ENCODE data around the gene ZDHHC18.

Gene ZDHHC18

GRCh38 chr1:26882696-26883463 lies 56.4 kb downstream of the ZDHHC18 start:
- H3K27ac ChIP-seq, result no peak overlapping the region
- no peaks in the 10 kb centered on the region for H3K27me3 ChIP-seq (ENCODE audit: insufficient read depth, low read depth, severe bottlenecking)
- H3K9me3 ChIP-seq (ENCODE audit: severe bottlenecking), result no peaks in the 10 kb centered on the region
- H3K36me3 ChIP-seq, result peaks cover 74% of the 10 kb centered on the region
- no peak for DNase-seq
- TF ChIP-seq CTCF (IDR thresholded peaks at IDR 0.05; ENCODE audit: low read depth, low read length), result no peak
- H3K4me3 ChIP-seq (ENCODE audit: low read depth, low read length), result no peak overlapping the region

GRCh38 chr1:26887125-26887524 lies 60.6 kb downstream of the ZDHHC18 start:
- TF ChIP-seq CTCF (IDR thresholded peaks at IDR 0.05; ENCODE audit: low read depth, low read length), result peak; percentile 35
- no peak overlapping the region for H3K4me3 ChIP-seq (ENCODE audit: low read depth, low read length)
- H3K27ac ChIP-seq, result no peak overlapping the region
- peaks cover 77% of the 10 kb centered on the region for H3K36me3 ChIP-seq
- H3K27me3 ChIP-seq (ENCODE audit: insufficient read depth, low read depth, severe bottlenecking), result no peaks in the 10 kb centered on the region
- no peaks in the 10 kb centered on the region for H3K9me3 ChIP-seq (ENCODE audit: severe bottlenecking)
- no peak for DNase-seq

- Histone ChIP-seq H3K36me3 (peaks cover 77% of the 10 kb centered on the region), H3K4me3 (ENCODE audit: low read depth, low read length) (no peak overlapping the region), H3K27ac (no peak overlapping the region), H3K9me3 (ENCODE audit: severe bottlenecking) (no peaks in the 10 kb centered on the region), H3K27me3 (ENCODE audit: insufficient read depth, low read depth, severe bottlenecking) (no peaks in the 10 kb centered on the region)
- no peak for DNase-seq
- no peak for TF ChIP-seq CTCF (IDR thresholded peaks at IDR 0.05; ENCODE audit: low read depth, low read length)
Measured at GRCh38 chr1:26888231-26888630, 61.7 kb downstream of the ZDHHC18 start.

- Histone ChIP-seq H3K27me3 (ENCODE audit: insufficient read depth, low read depth, severe bottlenecking) (no peaks in the 10 kb centered on the region), H3K4me3 (ENCODE audit: low read depth, low read length) (peak within 1 kb of the TSS; percentile 72), H3K36me3 (peaks cover 77% of the 10 kb centered on the region), H3K27ac (peak within 1 kb of the TSS; percentile 76), H3K9me3 (ENCODE audit: severe bottlenecking) (no peaks in the 10 kb centered on the region)
- no peak for TF ChIP-seq CTCF (IDR thresholded peaks at IDR 0.05; ENCODE audit: low read depth, low read length)
- peak; percentile 72 for DNase-seq
Measured at GRCh38 chr1:26889551-26890466, 63.3 kb downstream of the ZDHHC18 start, which contains the start of gene GPN2. Gene GPN2 (minus strand): TSS chr1:26890283. CDS start chr1:26890096, 187 bp downstream.

- Histone ChIP-seq H3K27ac (peak overlapping the region; percentile 76), H3K36me3 (peaks cover 77% of the 10 kb centered on the region), H3K27me3 (ENCODE audit: insufficient read depth, low read depth, severe bottlenecking) (no peaks in the 10 kb centered on the region), H3K4me3 (ENCODE audit: low read depth, low read length) (peak overlapping the region; percentile 72), H3K9me3 (ENCODE audit: severe bottlenecking) (no peaks in the 10 kb centered on the region)
- no peak for DNase-seq
- no peak for TF ChIP-seq CTCF (IDR thresholded peaks at IDR 0.05; ENCODE audit: low read depth, low read length)
Measured at GRCh38 chr1:26890467-26890796, 63.9 kb downstream of the ZDHHC18 start.
